ENCODE results near the gene TRNP1. TPM values are rescaled to one million over a fixed set of nuclear protein-coding genes. Genes with fewer than 3 reads are reported as not detected.
"Not testable (repeated sequence)": the region's sequence is repeated elsewhere in the genome, so short reads cannot be mapped to it uniquely, and the experiment has no call there.

Gene TRNP1
- total and polyA plus RNA-seq, 2 experiments from 2014 or later, result 19.1 to 327 TPM

GRCh38 chr1:26983863-26984262 lies 9.6 kb upstream of the TRNP1 start:
- 51 to 57% methylated on average over 5 of the region's 5 CpGs for WGBS, 2 experiments (ENCODE audit: low coverage in 1 of 2, low lambda C conversion rate in 2 of 2, missing lambda C conversion rate in 2 of 2)
- in situ Hi-C loops (cut with MboI), result no loop called here
- H3F3A ChIP-seq (ENCODE audit: insufficient read depth), result no peaks in the 10 kb centered on the region
- no peaks in the 10 kb centered on the region for H3K27me3 ChIP-seq (replicated peaks; ENCODE audit: insufficient read depth)
- H4K20me1 ChIP-seq (ENCODE audit: insufficient read depth), result no peaks in the 10 kb centered on the region
- H3K4me2 ChIP-seq (ENCODE audit: unreplicated experiment), result no peak overlapping the region
- H3K9ac ChIP-seq, result no peak overlapping the region
- DNase-seq, result peak; percentile 63
- no peak for TF ChIP-seq EZH2 (IDR thresholded peaks at IDR 0.05; ENCODE audit: insufficient read depth, poor library complexity, severe bottlenecking)
- TF ChIP-seq EZH2phosphoT487 (IDR thresholded peaks at IDR 0.05; ENCODE audit: insufficient read depth, low read depth), result no peak
- H3K4me3 ChIP-seq, result no peak overlapping the region
- H3K9me3 ChIP-seq (ENCODE audit: low read depth), result no peaks in the 10 kb centered on the region
- H3K79me2 ChIP-seq (ENCODE audit: insufficient read depth), result no peaks in the 10 kb centered on the region
- H2AFZ ChIP-seq, result no peak overlapping the region; the same call in 1 of the 2 replicates
- no peak overlapping the region for H3K27ac ChIP-seq
- no peaks in the 10 kb centered on the region for H3K36me3 ChIP-seq (ENCODE audit: low read depth)
- H3K9me2 ChIP-seq (ENCODE audit: insufficient read depth), result no peaks in the 10 kb centered on the region
- no peaks in the 10 kb centered on the region for H3K4me1 ChIP-seq (ENCODE audit: insufficient read depth)

GRCh38 chr1:26984291-26984690 lies 9.2 kb upstream of the TRNP1 start:
- Histone ChIP-seq H3K4me3 (no peak overlapping the region), H3K9ac (no peak overlapping the region), H3K36me3 (ENCODE audit: low read depth) (no peaks in the 10 kb centered on the region), H3K27me3 (replicated peaks; ENCODE audit: insufficient read depth) (no peaks in the 10 kb centered on the region), H3K4me1 (ENCODE audit: insufficient read depth) (no peaks in the 10 kb centered on the region), H3F3A (ENCODE audit: insufficient read depth) (no peaks in the 10 kb centered on the region), H2AFZ (no peak overlapping the region), H4K20me1 (ENCODE audit: insufficient read depth) (no peaks in the 10 kb centered on the region), H3K79me2 (ENCODE audit: insufficient read depth) (no peaks in the 10 kb centered on the region), H3K4me2 (ENCODE audit: unreplicated experiment) (no peak overlapping the region), H3K9me2 (ENCODE audit: insufficient read depth) (no peaks in the 10 kb centered on the region), H3K27ac (no peak overlapping the region), H3K9me3 (ENCODE audit: low read depth) (no peaks in the 10 kb centered on the region)
- 60 to 66% methylated on average over 8 of the region's 8 CpGs for WGBS, 2 experiments (ENCODE audit: low coverage in 1 of 2, low lambda C conversion rate in 2 of 2, missing lambda C conversion rate in 2 of 2)
- in situ Hi-C loops (cut with MboI), result no loop called here
- TF ChIP-seq EZH2 (IDR thresholded peaks at IDR 0.05; ENCODE audit: insufficient read depth, poor library complexity, severe bottlenecking), result no peak
- TF ChIP-seq EZH2phosphoT487 (IDR thresholded peaks at IDR 0.05; ENCODE audit: insufficient read depth, low read depth), result no peak
- no peak for DNase-seq

GRCh38 chr1:26986658-26987057 lies 6.8 kb upstream of the TRNP1 start:
- Histone ChIP-seq H3K4me3 (no peak overlapping the region), H3K79me2 (ENCODE audit: insufficient read depth) (no peaks in the 10 kb centered on the region), H3K36me3 (ENCODE audit: low read depth) (no peaks in the 10 kb centered on the region), H4K20me1 (ENCODE audit: insufficient read depth) (no peaks in the 10 kb centered on the region), H3F3A (ENCODE audit: insufficient read depth) (peaks cover 10% of the 10 kb centered on the region), H3K4me1 (ENCODE audit: insufficient read depth) (peaks cover 16% of the 10 kb centered on the region), H3K27me3 (replicated peaks; ENCODE audit: insufficient read depth) (no peaks in the 10 kb centered on the region), H3K9me2 (ENCODE audit: insufficient read depth) (no peaks in the 10 kb centered on the region), H3K4me2 (ENCODE audit: unreplicated experiment) (no peak overlapping the region), H2AFZ (no peak overlapping the region), H3K9me3 (ENCODE audit: low read depth) (no peaks in the 10 kb centered on the region), H3K9ac (no peak overlapping the region), H3K27ac (no peak overlapping the region)
- in situ Hi-C loops (cut with MboI), result no loop called here
- 53 to 64% methylated on average over 2 of the region's 2 CpGs for WGBS, 2 experiments (ENCODE audit: low coverage in 1 of 2, low lambda C conversion rate in 2 of 2, missing lambda C conversion rate in 2 of 2)
- TF ChIP-seq EZH2 (IDR thresholded peaks at IDR 0.05; ENCODE audit: insufficient read depth, poor library complexity, severe bottlenecking) (no peak), EZH2phosphoT487 (IDR thresholded peaks at IDR 0.05; ENCODE audit: insufficient read depth, low read depth) (no peak)
- DNase-seq, result no peak

GRCh38 chr1:26989403-26990109 lies 3.9 kb upstream of the TRNP1 start:
- WGBS, 2 experiments (ENCODE audit: low coverage in 1 of 2, low lambda C conversion rate in 2 of 2, missing lambda C conversion rate in 2 of 2), result 84 to 92% methylated on average over 9 to 12 of the region's 12 CpGs
- not testable (repeated sequence) for H3K9me2 ChIP-seq (ENCODE audit: insufficient read depth)

More at GRCh38 chr1:26989403-26990109, 3.9 kb upstream of the TRNP1 start:
- H3K4me2 ChIP-seq (ENCODE audit: unreplicated experiment); H3K9ac ChIP-seq; H4K20me1 ChIP-seq (ENCODE audit: insufficient read depth); H3K27ac ChIP-seq; H3K27me3 ChIP-seq (replicated peaks; ENCODE audit: insufficient read depth); DNase-seq; H3K36me3 ChIP-seq (ENCODE audit: low read depth); H2AFZ ChIP-seq; in situ Hi-C loops (cut with MboI); H3K4me3 ChIP-seq; H3K79me2 ChIP-seq (ENCODE audit: insufficient read depth); H3K9me3 ChIP-seq (ENCODE audit: low read depth): not testable (repeated sequence)
- Histone ChIP-seq H3F3A (ENCODE audit: insufficient read depth) (peaks cover 15% of the 10 kb centered on the region), H3K4me1 (ENCODE audit: insufficient read depth) (peaks cover 22% of the 10 kb centered on the region)

Data from GM23248 (cell line).